Endothelial cell of umbilical vein (primary cell): Measurements from ENCODE around the gene SMARCD2. TPM values are rescaled to one million over a fixed set of nuclear protein-coding genes. Genes with fewer than 3 reads are reported as not detected.

Experiments used
- BruUV-seq: library from RNA; stranded (reverse); fragments of 400-500 nt; replicated peaks from 2 replicates; lab custom pipeline; 2021; lab: Mats Ljungman, UMichigan
- CTCF ChIA-PET: fragments of 300-600, 350-600 bp; sonication (Branson Sonifier 250); formaldehyde crosslinking; loops from one replicate; lab custom pipeline; 2021; ENCODE audit warnings: antibody characterized with exemption, inconsistent platforms; lab: Charles Lee
- POLR2A ChIA-PET: fragments of 300-600, 350-600 bp; sonication (Branson Sonifier 250); formaldehyde crosslinking; loops from one replicate; lab custom pipeline; 2021; ENCODE audit warnings: antibody characterized with exemption, inconsistent platforms; lab: Charles Lee
- DNase-seq: peaks from one replicate; pipeline ENCODE4 v3.0.0-alpha.2; 2011; ENCODE audit warnings: low read depth, low spot score
- FAIRE-seq: peaks from 2 replicates; lab custom pipeline; 2011; peaks lifted over from hg19 to GRCh38; lab: Jason Lieb, UNC
- H2AFZ ChIP-seq: 2 replicates; pipeline ENCODE4 v1.6.0; 2012; ENCODE audit warnings: low read depth, low read length, control low read depth, inconsistent platforms
- H3K27ac ChIP-seq: 2 replicates; pipeline ENCODE4 v1.5.1; 2011; ENCODE audit warnings: low read depth, mild to moderate bottlenecking, control low read depth, low read length, moderate library complexity; ENCODE audit not compliant: insufficient read depth
- H3K27me3 ChIP-seq, 2 experiments: 2 replicates each; pipeline versions ENCODE4 v1.6.0 to v1.6.1; 2011; ENCODE audit warnings: low read length in 2 of 2, mixed read lengths in 1 of 2; ENCODE audit not compliant: control insufficient read depth in 2 of 2, insufficient read depth in 2 of 2
- H3K36me3 ChIP-seq, 2 experiments: 2 replicates in 1 of 2; 3 replicates in 1 of 2; pipeline ENCODE4 v1.5.1; 2011; ENCODE audit warnings: low read length in 2 of 2, mild to moderate bottlenecking in 1 of 2, moderate library complexity in 1 of 2; ENCODE audit not compliant: control insufficient read depth in 2 of 2, insufficient read depth in 2 of 2; ENCODE audit errors: extremely low read depth in 1 of 2
- H3K4me1 ChIP-seq: 3 replicates; pipeline ENCODE4 v1.5.1; 2011; ENCODE audit warnings: mild to moderate bottlenecking, low read length; ENCODE audit not compliant: control insufficient read depth, insufficient read depth; ENCODE audit errors: extremely low read depth
- H3K4me2 ChIP-seq: 2 replicates; pipeline ENCODE4 v1.6.1; 2011; ENCODE audit warnings: low read length, control low read depth, mixed read lengths; ENCODE audit not compliant: insufficient read depth
- H3K4me3 ChIP-seq, 3 experiments: fragments of 200-600 bp in 1 of 3; sonication (generic), shearing (Covaris generic) in 1 of 3; replicated peaks in 1 of 3; 2 replicates each; pipeline ENCODE4 v1.5.1; 2011 to 2016; ENCODE audit warnings: control low read depth in 3 of 3, low read length in 3 of 3, mild to moderate bottlenecking in 2 of 3, inconsistent platforms in 1 of 3, low read depth in 1 of 3, moderate library complexity in 1 of 3; ENCODE audit not compliant: insufficient read depth in 1 of 3
- H3K79me2 ChIP-seq: 2 replicates; pipeline ENCODE4 v1.6.0; 2012; ENCODE audit warnings: low read length, inconsistent platforms; ENCODE audit not compliant: control insufficient read depth, insufficient read depth
- H3K9ac ChIP-seq: replicated peaks from 2 replicates; pipeline ENCODE3; 2011; ENCODE audit warnings: low read length, control low read depth; ENCODE audit not compliant: insufficient read depth; ENCODE audit errors: extremely low read depth
- H3K9me1 ChIP-seq: replicated peaks from 3 replicates; pipeline ENCODE4 v1.6.0; 2011; ENCODE audit warnings: mild to moderate bottlenecking, low read length; ENCODE audit not compliant: control insufficient read depth, insufficient read depth; ENCODE audit errors: extremely low read depth
- H3K9me3 ChIP-seq: replicated peaks from 2 replicates; pipeline ENCODE4 v1.5.1; 2012; ENCODE audit warnings: low read length, inconsistent platforms; ENCODE audit not compliant: control insufficient read depth, insufficient read depth
- H4K20me1 ChIP-seq: replicated peaks from 2 replicates; pipeline ENCODE3; 2011; ENCODE audit warnings: mild to moderate bottlenecking, low read length; ENCODE audit not compliant: control insufficient read depth, insufficient read depth; ENCODE audit errors: extremely low read depth
- EZH2 ChIP-seq: IDR thresholded peaks from 2 replicates; pipeline ENCODE4 v1.6.1; 2012; ENCODE audit warnings: borderline replicate concordance, low read depth, mild to moderate bottlenecking, moderate library complexity, low read length, inconsistent platforms; ENCODE audit not compliant: severe bottlenecking
- FOS ChIP-seq: IDR thresholded peaks from 2 replicates; pipeline ENCODE4 v1.6.1; 2011; ENCODE audit warnings: mild to moderate bottlenecking, low read length, moderate library complexity, borderline replicate concordance; ENCODE audit not compliant: insufficient read depth
- GATA2 ChIP-seq: IDR thresholded peaks from 2 replicates; pipeline ENCODE4 v1.7.0; 2011; ENCODE audit warnings: low read depth, mild to moderate bottlenecking, moderate library complexity, mixed read lengths, low read length; ENCODE audit not compliant: insufficient read length, insufficient read depth
- JUN ChIP-seq: IDR thresholded peaks from 2 replicates; pipeline ENCODE4 v1.6.1; 2011; ENCODE audit warnings: borderline replicate concordance, low read depth; ENCODE audit not compliant: insufficient read length, insufficient read depth
- MYC ChIP-seq: IDR thresholded peaks from one replicate; pipeline ENCODE4 v1.6.1; 2011; ENCODE audit warnings: mild to moderate bottlenecking, low read depth, low read length
- POLR2A ChIP-seq: IDR thresholded peaks from 2 replicates; pipeline ENCODE4 v1.6.1; 2012; ENCODE audit warnings: low read depth, mild to moderate bottlenecking, control low read depth, low read length
- POLR2AphosphoS5 ChIP-seq: IDR thresholded peaks from 2 replicates; pipeline ENCODE4 v1.6.1; 2012; ENCODE audit warnings: low read depth, mild to moderate bottlenecking, control low read depth, low read length, moderate library complexity; ENCODE audit not compliant: insufficient read depth
- dilution Hi-C: fragments of 300-500 bp; cut with MboI; formaldehyde crosslinking; loops from one replicate; pipeline ENCODE4 v1.15.0; 2019; ENCODE audit warnings: low sequenced_read_pairs; ENCODE audit not compliant: extremely low pct_ligation_motif_present
- intact Hi-C: fragments of 100-400 bp; cut with micrococcal nuclease; formaldehyde crosslinking; loops from one replicate; pipeline ENCODE4 v1.10.0; 2022
- polyA plus RNA-seq, 4 experiments: library from polyadenylated mRNA; depleted of rRNA in 3 of 4; stranded (reverse) in 3 of 4; unstranded in 1 of 4; fragments of >200 nt; gene quantifications; 2 replicates each; pipeline versions ENCODE4 v1.2.1 to v1.2.3, GENCODE V29; 2011 to 2012; ENCODE audit warnings: missing spikeins in 1 of 4
- total RNA-seq: library from RNA; stranded (reverse); gene quantifications from 2 replicates; pipeline ENCODE4 v1.2.3, GENCODE V29; 2021
- TF ChIP-seq, protein P1 (sequence below): IDR thresholded peaks from 2 replicates; pipeline ENCODE4 v1.6.1; 2011; ENCODE audit not compliant: insufficient read depth, insufficient read length
- TF ChIP-seq, protein P2 (sequence below), 2 donors: IDR thresholded peaks; 1 replicate in 1 of 2; 2 replicates in 1 of 2; pipeline ENCODE4 v1.5.1; 2011; ENCODE audit warnings: low read length in 2 of 2, mild to moderate bottlenecking in 2 of 2, moderate library complexity in 2 of 2, control low read depth in 1 of 2, inconsistent platforms in 1 of 2, low read depth in 1 of 2; ENCODE audit not compliant: insufficient read depth in 1 of 2; ENCODE audit errors: extremely low read depth in 1 of 2

Gene SMARCD2
- total and polyA plus RNA-seq, 2 donors (not counting 3 experiments of a cell fraction or from before 2014, with no cell fraction given) = 51.2 to 55.7 TPM

DNA sequence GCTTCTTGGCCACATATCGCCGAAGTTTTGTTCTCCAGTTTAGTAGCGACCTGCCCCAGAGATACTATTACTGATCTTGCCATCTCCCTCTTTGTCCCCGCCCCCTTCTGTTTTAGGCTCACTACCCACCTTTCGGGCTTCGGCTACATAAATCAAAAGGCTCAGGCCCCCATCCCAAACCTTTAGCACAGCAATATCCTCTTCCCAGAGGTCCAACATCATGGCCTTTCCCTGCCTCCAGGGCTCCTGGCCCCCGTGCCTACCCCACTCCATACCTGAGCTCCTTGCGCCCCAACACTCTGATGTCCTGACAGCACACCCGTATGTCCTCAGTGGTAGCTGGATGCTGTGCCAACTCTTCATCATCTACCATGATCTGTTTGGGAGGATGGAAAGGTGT is 18.1 kb downstream of the SMARCD2 start:
- intact Hi-C loops (loop anchor here (10.0 kb wide), 1 partner anchor 1250 kb away; no protein-coding TSS in a partner anchor), dilution Hi-C loops (no loop called here)
- CTCF ChIA-PET = no interaction called here
- Histone ChIP-seq H3K9me1 (no peaks in the 10 kb centered on the region), H3K4me2 (no peak overlapping the region), H3K4me3 (no peak overlapping the region), H3K4me1 (peaks cover 23% of the 10 kb centered on the region), H3K79me2 (peaks cover 41% of the 10 kb centered on the region), H2AFZ (no peak overlapping the region), H4K20me1 (no peaks in the 10 kb centered on the region), H3K27ac (no peak overlapping the region), H3K36me3 (peaks cover 45 to 53% of the 10 kb centered on the region in 2 experiments), H3K27me3 (no peaks in the 10 kb centered on the region), H3K9me3 (no peaks in the 10 kb centered on the region), H3K9ac (no peak overlapping the region)
- DNase-seq (no peak), FAIRE-seq (no peak)
- TF ChIP-seq EZH2 (no peak), POLR2A (no peak), FOS (no peak), MYC (no peak), GATA2 (no peak), JUN (no peak), POLR2AphosphoS5 (no peak)
- TF ChIP-seq, protein P1, sequence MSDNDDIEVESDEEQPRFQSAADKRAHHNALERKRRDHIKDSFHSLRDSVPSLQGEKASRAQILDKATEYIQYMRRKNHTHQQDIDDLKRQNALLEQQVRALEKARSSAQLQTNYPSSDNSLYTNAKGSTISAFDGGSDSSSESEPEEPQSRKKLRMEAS = no peak
- TF ChIP-seq, protein P2, sequence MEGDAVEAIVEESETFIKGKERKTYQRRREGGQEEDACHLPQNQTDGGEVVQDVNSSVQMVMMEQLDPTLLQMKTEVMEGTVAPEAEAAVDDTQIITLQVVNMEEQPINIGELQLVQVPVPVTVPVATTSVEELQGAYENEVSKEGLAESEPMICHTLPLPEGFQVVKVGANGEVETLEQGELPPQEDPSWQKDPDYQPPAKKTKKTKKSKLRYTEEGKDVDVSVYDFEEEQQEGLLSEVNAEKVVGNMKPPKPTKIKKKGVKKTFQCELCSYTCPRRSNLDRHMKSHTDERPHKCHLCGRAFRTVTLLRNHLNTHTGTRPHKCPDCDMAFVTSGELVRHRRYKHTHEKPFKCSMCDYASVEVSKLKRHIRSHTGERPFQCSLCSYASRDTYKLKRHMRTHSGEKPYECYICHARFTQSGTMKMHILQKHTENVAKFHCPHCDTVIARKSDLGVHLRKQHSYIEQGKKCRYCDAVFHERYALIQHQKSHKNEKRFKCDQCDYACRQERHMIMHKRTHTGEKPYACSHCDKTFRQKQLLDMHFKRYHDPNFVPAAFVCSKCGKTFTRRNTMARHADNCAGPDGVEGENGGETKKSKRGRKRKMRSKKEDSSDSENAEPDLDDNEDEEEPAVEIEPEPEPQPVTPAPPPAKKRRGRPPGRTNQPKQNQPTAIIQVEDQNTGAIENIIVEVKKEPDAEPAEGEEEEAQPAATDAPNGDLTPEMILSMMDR (IDR thresholded peaks at IDR 0.05; ENCODE audit: extremely low read depth in 1 of 2, insufficient read depth in 1 of 2, low read depth in 1 of 2, low read length in 2 of 2) = no peak
- POLR2A ChIA-PET = no interaction called here
- no TSS peak for BruUV-seq
